ENCODE results near the gene SPEM3.

Gene SPEM3

GRCh38 chr17:7410634-7411426 lies 17.8 kb upstream of the SPEM3 start:
- 0 out of 2 replicates have a peak, but pooled peaks cover 2% of the 10 kb centered on the region for H4K20me1 ChIP-seq (ENCODE audit: insufficient read depth, low read length)
- H3K27me3 ChIP-seq (ENCODE audit: insufficient read depth, low read length, poor library complexity): no peaks in the 10 kb centered on the region
- H3K27ac ChIP-seq (ENCODE audit: low read length): no peak overlapping the region
- H3K36me3 ChIP-seq (ENCODE audit: insufficient read depth, low read length): peaks cover 23% of the 10 kb centered on the region
- no peak overlapping the region for H3K4me3 ChIP-seq (ENCODE audit: low read depth in 1 of 2, low read length in 2 of 2)
- DNase-seq (no peak), ATAC-seq (ENCODE audit: insufficient read depth, low read depth) (no peak)
- no peaks in the 10 kb centered on the region for H3K79me2 ChIP-seq (ENCODE audit: insufficient read depth, low read length)
- H3K4me1 ChIP-seq (ENCODE audit: insufficient read depth, low read length): peaks cover 5% of the 10 kb centered on the region
- H3K9ac ChIP-seq (ENCODE audit: low read depth, low read length): no peak overlapping the region
- no peaks in the 10 kb centered on the region for H3K9me3 ChIP-seq (ENCODE audit: insufficient read depth, low read length, severe bottlenecking)
- H3K4me2 ChIP-seq (ENCODE audit: insufficient read depth, low read length): no peak overlapping the region
- no peak overlapping the region for H2AFZ ChIP-seq (ENCODE audit: low read depth, low read length)
- TF ChIP-seq EZH2 (IDR thresholded peaks at IDR 0.05; ENCODE audit: borderline replicate concordance, low read depth, low read length, severe bottlenecking) (no peak), CTCF (IDR thresholded peaks at IDR 0.05; ENCODE audit: borderline replicate concordance, extremely low read depth, low read length, poor library complexity, severe bottlenecking) (no peak)

- no peaks in the 10 kb centered on the region for H3K9me3 ChIP-seq (ENCODE audit: insufficient read depth, low read length, severe bottlenecking)
- H3K36me3 ChIP-seq (ENCODE audit: insufficient read depth, low read length): peaks cover 23% of the 10 kb centered on the region
- no peak for DNase-seq
Measured at GRCh38 chr17:7411427-7411750, 17.3 kb upstream of the SPEM3 start.

GRCh38 chr17:7413346-7413985 lies 15.2 kb upstream of the SPEM3 start:
- Histone ChIP-seq H3K4me1 (ENCODE audit: insufficient read depth, low read length) (no peaks in the 10 kb centered on the region), H3K36me3 (ENCODE audit: insufficient read depth, low read length) (peaks cover 22% of the 10 kb centered on the region), H2AFZ (ENCODE audit: low read depth, low read length) (no peak overlapping the region), H3K4me3 (ENCODE audit: low read depth in 1 of 2, low read length in 2 of 2) (no peak overlapping the region), H4K20me1 (ENCODE audit: insufficient read depth, low read length) (0 out of 2 replicates have a peak, but pooled peaks cover 2% of the 10 kb centered on the region), H3K4me2 (ENCODE audit: insufficient read depth, low read length) (no peak overlapping the region), H3K27ac (ENCODE audit: low read length) (no peak overlapping the region), H3K27me3 (ENCODE audit: insufficient read depth, low read length, poor library complexity) (no peaks in the 10 kb centered on the region), H3K79me2 (ENCODE audit: insufficient read depth, low read length) (no peaks in the 10 kb centered on the region), H3K9me3 (ENCODE audit: insufficient read depth, low read length, severe bottlenecking) (no peaks in the 10 kb centered on the region), H3K9ac (ENCODE audit: low read depth, low read length) (no peak overlapping the region)
- no peak for ATAC-seq (ENCODE audit: insufficient read depth, low read depth)
- no peak for TF ChIP-seq EZH2 (IDR thresholded peaks at IDR 0.05; ENCODE audit: borderline replicate concordance, low read depth, low read length, severe bottlenecking)
- TF ChIP-seq CTCF (IDR thresholded peaks at IDR 0.05; ENCODE audit: borderline replicate concordance, extremely low read depth, low read length, poor library complexity, severe bottlenecking): no peak
- no peak for DNase-seq

More at GRCh38 chr17:7411427-7411750, 17.3 kb upstream of the SPEM3 start:
- Histone ChIP-seq H3K4me3 (ENCODE audit: low read depth in 1 of 2, low read length in 2 of 2) (no peak overlapping the region), H3K4me1 (ENCODE audit: insufficient read depth, low read length) (no peaks in the 10 kb centered on the region), H2AFZ (ENCODE audit: low read depth, low read length) (no peak overlapping the region), H4K20me1 (ENCODE audit: insufficient read depth, low read length) (0 out of 2 replicates have a peak, but pooled peaks cover 2% of the 10 kb centered on the region), H3K79me2 (ENCODE audit: insufficient read depth, low read length) (no peaks in the 10 kb centered on the region), H3K9ac (ENCODE audit: low read depth, low read length) (no peak overlapping the region), H3K27me3 (ENCODE audit: insufficient read depth, low read length, poor library complexity) (no peaks in the 10 kb centered on the region), H3K4me2 (ENCODE audit: insufficient read depth, low read length) (no peak overlapping the region), H3K27ac (ENCODE audit: low read length) (no peak overlapping the region)
- no peak for TF ChIP-seq CTCF (IDR thresholded peaks at IDR 0.05; ENCODE audit: borderline replicate concordance, extremely low read depth, low read length, poor library complexity, severe bottlenecking)
- no peak for TF ChIP-seq EZH2 (IDR thresholded peaks at IDR 0.05; ENCODE audit: borderline replicate concordance, low read depth, low read length, severe bottlenecking)
- ATAC-seq (ENCODE audit: insufficient read depth, low read depth): no peak

Data from DND-41 (cell line).